Peyer's patch (tissue), 4 donors: ENCODE data around the gene TUBA3C. TPM values are rescaled to one million over a fixed set of nuclear protein-coding genes. Genes with fewer than 3 reads are reported as not detected.

Experiments used
- DNase-seq, 3 donors: peaks; one replicate each; pipeline ENCODE4 v3.0.0-alpha.2; 2017 to 2019
- H3K27ac ChIP-seq, 4 donors: fragments of 200-600 bp; sonication (generic); one replicate each; pipeline ENCODE4 v1.5.1; 2016 to 2019
- H3K27me3 ChIP-seq, 2 donors: fragments of 200-600 bp; sonication (generic); one replicate each; pipeline ENCODE4 v1.5.1; 2019
- H3K36me3 ChIP-seq, 3 donors: fragments of 200-600 bp; sonication (generic); one replicate each; pipeline ENCODE4 v1.5.1; 2016 to 2019
- H3K4me1 ChIP-seq, 4 donors: fragments of 200-600 bp; sonication (generic); one replicate each; pipeline ENCODE4 v1.5.1; 2016 to 2019
- H3K4me3 ChIP-seq, 4 donors: fragments of 200-600 bp; sonication (generic); 1 replicate in 3 of 4; 2 replicates in 1 of 4; pipeline ENCODE4 v1.5.1; 2016 to 2019; ENCODE audit warnings: mild to moderate bottlenecking in 1 of 4
- H3K9me3 ChIP-seq, 4 donors: fragments of 200-600 bp; sonication (generic); one replicate each; pipeline ENCODE4 v1.5.1; 2016 to 2019; ENCODE audit warnings: mild to moderate bottlenecking in 1 of 4
- POLR2A ChIP-seq, 2 donors: fragments of 450-650 bp; IDR thresholded peaks; one replicate each; pipeline ENCODE4 v1.5.1; 2017; ENCODE audit warnings: antibody characterized with exemption in 2 of 2, mild to moderate bottlenecking in 2 of 2, moderate library complexity in 2 of 2
- total RNA-seq, 4 donors: library from RNA; depleted of rRNA; stranded (reverse); fragments of >200 nt; gene quantifications; one replicate each; pipeline ENCODE4 v1.1.0, GENCODE V29; 2016
- TF ChIP-seq, protein P1 (sequence below), 6 experiments: fragments of 450-650 bp in 4 of 6; fragments of 200-600 bp in 2 of 6; sonication (generic) in 1 of 6; IDR thresholded peaks; one replicate each; pipeline ENCODE4 v1.5.1; 2017 to 2019; ENCODE audit warnings: antibody characterized with exemption in 6 of 6, mild to moderate bottlenecking in 3 of 6, moderate library complexity in 1 of 6

Gene TUBA3C
- total RNA-seq, 4 donors from 2014 or later: not detected

- no peak overlapping the region for H3K4me3 ChIP-seq
- no peaks in the 10 kb centered on the region for H3K27me3 ChIP-seq
- no peak for DNase-seq
- peaks cover 0 to 7% (median 0%) of the 10 kb centered on the region in 4 donors for H3K9me3 ChIP-seq
- H3K27ac ChIP-seq: no peak overlapping the region
- H3K36me3 ChIP-seq: no peaks in the 10 kb centered on the region
- no peaks in the 10 kb centered on the region for H3K4me1 ChIP-seq
- TF ChIP-seq, protein P1, sequence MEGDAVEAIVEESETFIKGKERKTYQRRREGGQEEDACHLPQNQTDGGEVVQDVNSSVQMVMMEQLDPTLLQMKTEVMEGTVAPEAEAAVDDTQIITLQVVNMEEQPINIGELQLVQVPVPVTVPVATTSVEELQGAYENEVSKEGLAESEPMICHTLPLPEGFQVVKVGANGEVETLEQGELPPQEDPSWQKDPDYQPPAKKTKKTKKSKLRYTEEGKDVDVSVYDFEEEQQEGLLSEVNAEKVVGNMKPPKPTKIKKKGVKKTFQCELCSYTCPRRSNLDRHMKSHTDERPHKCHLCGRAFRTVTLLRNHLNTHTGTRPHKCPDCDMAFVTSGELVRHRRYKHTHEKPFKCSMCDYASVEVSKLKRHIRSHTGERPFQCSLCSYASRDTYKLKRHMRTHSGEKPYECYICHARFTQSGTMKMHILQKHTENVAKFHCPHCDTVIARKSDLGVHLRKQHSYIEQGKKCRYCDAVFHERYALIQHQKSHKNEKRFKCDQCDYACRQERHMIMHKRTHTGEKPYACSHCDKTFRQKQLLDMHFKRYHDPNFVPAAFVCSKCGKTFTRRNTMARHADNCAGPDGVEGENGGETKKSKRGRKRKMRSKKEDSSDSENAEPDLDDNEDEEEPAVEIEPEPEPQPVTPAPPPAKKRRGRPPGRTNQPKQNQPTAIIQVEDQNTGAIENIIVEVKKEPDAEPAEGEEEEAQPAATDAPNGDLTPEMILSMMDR (IDR thresholded peaks at IDR 0.05): no peak
- TF ChIP-seq POLR2A (IDR thresholded peaks at IDR 0.05): no peak
These were observed 23.0 kb downstream of the TUBA3C start for GRCh38 chr13:19158526-19159174.

- no peak for DNase-seq
- Histone ChIP-seq H3K9me3 (peaks cover 0 to 3% (median 0%) of the 10 kb centered on the region in 4 donors), H3K27ac (no peak overlapping the region), H3K4me1 (no peaks in the 10 kb centered on the region), H3K27me3 (no peaks in the 10 kb centered on the region), H3K36me3 (no peaks in the 10 kb centered on the region), H3K4me3 (no peak overlapping the region)
- no peak for TF ChIP-seq POLR2A (IDR thresholded peaks at IDR 0.05)
- TF ChIP-seq, protein P1 (IDR thresholded peaks at IDR 0.05): no peak
These were observed 23.6 kb downstream of the TUBA3C start for GRCh38 chr13:19158006-19158405.

GRCh38 chr13:19157461-19157860 lies 24.2 kb downstream of the TUBA3C start:
- H3K9me3 ChIP-seq: no peaks in the 10 kb centered on the region

DNA sequence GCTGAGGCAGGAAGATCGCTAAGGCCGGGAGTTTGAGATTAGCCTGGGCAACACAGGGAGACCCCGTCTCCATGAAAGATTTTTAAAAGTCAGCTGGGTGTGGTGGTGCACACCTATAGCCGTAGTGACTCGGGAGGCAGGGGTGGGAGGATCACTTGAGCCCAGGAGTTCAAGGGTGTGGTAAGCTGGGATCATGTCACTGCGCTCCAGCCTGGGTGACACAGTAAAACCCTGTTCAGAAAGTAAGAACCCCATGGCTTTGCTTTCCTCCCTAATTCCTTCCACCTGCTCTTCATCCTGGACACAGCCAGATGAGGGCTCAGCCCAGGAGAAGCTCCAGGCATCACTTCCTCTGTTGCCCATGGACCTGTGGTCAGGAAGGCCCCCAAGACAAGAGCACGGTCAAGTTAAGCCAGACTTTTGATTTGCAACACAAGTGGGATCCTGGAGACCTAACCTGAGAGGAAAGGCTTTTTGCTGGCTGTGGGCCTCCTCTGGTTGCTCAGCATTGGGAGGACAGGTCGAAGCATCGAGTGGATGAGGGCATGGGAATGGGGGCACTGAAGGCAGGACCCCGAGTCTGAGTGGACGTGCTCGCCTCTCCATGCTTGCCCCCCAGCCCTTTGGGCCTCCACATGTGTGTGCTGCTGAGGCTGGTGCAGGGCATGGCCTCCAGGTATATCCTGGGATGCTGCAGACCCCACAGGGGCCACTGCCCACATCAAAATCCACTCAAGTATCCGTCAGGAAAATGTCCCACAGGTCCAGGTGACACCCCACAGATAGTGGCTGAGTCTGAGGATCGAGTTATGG lies 25.4 kb downstream of the TUBA3C start:
- DNase-seq: no peak
- Histone ChIP-seq H3K4me1 (no peaks in the 10 kb centered on the region), H3K27me3 (no peaks in the 10 kb centered on the region), H3K9me3 (no peaks in the 10 kb centered on the region), H3K4me3 (no peak overlapping the region), H3K27ac (no peak overlapping the region), H3K36me3 (no peaks in the 10 kb centered on the region)
- TF ChIP-seq, protein P1 (IDR thresholded peaks at IDR 0.05): no peak
- TF ChIP-seq POLR2A (IDR thresholded peaks at IDR 0.05): no peak

More at GRCh38 chr13:19157461-19157860, 24.2 kb downstream of the TUBA3C start:
- Histone ChIP-seq H3K27me3 (no peaks in the 10 kb centered on the region), H3K36me3 (no peaks in the 10 kb centered on the region), H3K27ac (no peak overlapping the region), H3K4me1 (no peaks in the 10 kb centered on the region), H3K4me3 (no peak overlapping the region)
- DNase-seq: no peak
- TF ChIP-seq, protein P1 (IDR thresholded peaks at IDR 0.05): no peak
- TF ChIP-seq POLR2A (IDR thresholded peaks at IDR 0.05): no peak

DNA sequence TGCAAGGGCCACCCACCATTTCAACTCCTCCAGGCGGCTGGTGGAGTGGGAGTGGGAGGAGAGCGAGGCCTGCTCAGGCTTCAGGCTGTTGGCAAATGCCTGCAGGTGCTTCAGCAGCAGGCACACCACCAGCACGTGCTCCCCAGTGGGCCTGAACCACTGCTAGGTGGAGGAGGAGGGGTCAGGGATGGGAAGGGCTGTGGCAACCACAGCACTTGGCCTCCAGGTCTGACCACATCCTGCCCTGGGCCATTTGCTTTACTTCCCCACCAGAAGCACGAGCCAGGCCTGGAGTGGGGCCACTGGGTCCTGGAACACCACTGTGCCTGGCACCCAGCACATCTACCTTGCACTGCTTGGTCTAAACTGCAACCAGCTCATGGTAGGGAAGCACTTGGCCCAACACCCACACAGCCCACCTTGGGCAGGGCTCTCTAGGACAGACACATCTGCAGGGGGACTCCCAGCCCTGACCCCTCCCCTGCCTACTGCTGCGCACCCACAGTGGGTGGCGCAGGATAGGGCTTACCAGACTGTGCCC lies 26.2 kb downstream of the TUBA3C start:
- Histone ChIP-seq H3K27ac (no peak overlapping the region), H3K4me1 (no peaks in the 10 kb centered on the region), H3K9me3 (no peaks in the 10 kb centered on the region), H3K4me3 (no peak overlapping the region), H3K27me3 (no peaks in the 10 kb centered on the region), H3K36me3 (no peaks in the 10 kb centered on the region)
- no peak for TF ChIP-seq POLR2A (IDR thresholded peaks at IDR 0.05)
- TF ChIP-seq, protein P1 (IDR thresholded peaks at IDR 0.05): no peak
- DNase-seq: no peak
